Adrenal gland (tissue), 12 donors: ENCODE results near the gene MYLK4. TPM values are rescaled to one million over a fixed set of nuclear protein-coding genes. Genes with fewer than 3 reads are reported as not detected.

ENCODE experiments used
- DNase-seq, 7 donors: peaks; one replicate each; pipeline ENCODE4 v3.0.0-alpha.2; 2019 to 2020
- H3K27ac ChIP-seq, 5 donors: fragments of 200-600 bp; sonication (generic) in 4 of 5; 1 replicate in 3 of 5; 2 replicates in 2 of 5; pipeline versions ENCODE4 v1.5.1 to v1.8.0; 2016 to 2020; ENCODE audit warnings: mild to moderate bottlenecking in 1 of 5
- H3K27me3 ChIP-seq: fragments of 200-600 bp; 2 replicates; pipeline ENCODE4 v1.8.0; 2021
- H3K36me3 ChIP-seq, 2 donors: fragments of 200-600 bp; replicated peaks in 1 of 2; 1 replicate in 1 of 2; 2 replicates in 1 of 2; pipeline versions ENCODE4 v1.5.1 to v1.8.0; 2018 to 2022
- H3K4me1 ChIP-seq, 2 donors: fragments of 200-600 bp; replicated peaks in 1 of 2; 1 replicate in 1 of 2; 2 replicates in 1 of 2; pipeline versions ENCODE4 v1.5.1 to v1.8.0; 2018 to 2021
- H3K4me3 ChIP-seq, 4 donors: fragments of 200-600 bp; sonication (generic) in 3 of 4; one replicate each; pipeline ENCODE4 v1.5.1; 2016 to 2018
- H3K9me3 ChIP-seq, 3 donors: fragments of 200-600 bp; sonication (generic) in 1 of 3; replicated peaks in 1 of 3; 1 replicate in 2 of 3; 2 replicates in 1 of 3; pipeline versions ENCODE4 v1.5.1 to v1.8.0; 2016 to 2021
- CTCF ChIP-seq, 6 experiments: fragments of 450-650 bp in 4 of 6; fragments of 200-600 bp in 2 of 6; sonication (generic) in 1 of 6; IDR thresholded peaks; 1 replicate in 5 of 6; 2 replicates in 1 of 6; pipeline versions ENCODE4 v1.5.1 to v1.8.0; 2016 to 2021; ENCODE audit warnings: antibody characterized with exemption in 6 of 6, mild to moderate bottlenecking in 2 of 6, moderate library complexity in 1 of 6
- POLR2A ChIP-seq, 2 donors: fragments of 450-650 bp; IDR thresholded peaks; one replicate each; pipeline ENCODE4 v1.6.1; 2017; ENCODE audit warnings: antibody characterized with exemption in 2 of 2, mild to moderate bottlenecking in 2 of 2, moderate library complexity in 1 of 2
- WGBS, 4 donors: extraction: QIAGEN DNeasy Blood & Tissue Kit in 2 of 4; methylation state at CpG; one replicate each; pipeline versions ENCODE4 v1.1.5 to v1.1.7; 2013 to 2017; 5-methylcytosine and 5-hydroxymethylcytosine counted together
- intact Hi-C, 2 donors: fragments of 100-400 bp; cut with DNase I; formaldehyde crosslinking; loops; one replicate each; pipeline versions ENCODE4 v1.14.1 to v1.15.0; 2022 to 2023
- polyA plus RNA-seq, 3 donors: library from polyadenylated mRNA; stranded (reverse); fragments of 200-250 nt in 2 of 3; fragments of 350-450 nt in 1 of 3; fragmentation: Illumina TruSeq in 1 of 3; extraction: RNeasy Lipid Tissue Mini Kit (QIAGEN cat#74804) in 1 of 3; gene quantifications; one replicate each; pipeline ENCODE4 v1.2.3, GENCODE V29; 2013 to 2014
- total RNA-seq, 9 donors: library from RNA; depleted of rRNA in 4 of 9; stranded (reverse); fragments of >200 nt in 4 of 9; fragments of 120-200 nt in 1 of 9; fragmentation: NEBNext Ultra II Directional in 1 of 9; extraction: Animal tissue kit (Norgen Biotek cat#: 25700) in 1 of 9; gene quantifications; one replicate each; pipeline versions ENCODE4 v1.1.0 to v1.2.4, GENCODE V29; 2013 to 2023
- donor health status: healthy with polysubstance abuse.
- donor health status: Bipolar disorder and iron deficiency.
- donor health status: DM: yes; HTN: yes; CAD: no.
- donor health status: DM: no; HTN: no; CAD: no.
- donor health status: DM: no; HTN: no; CAD: no.
- donor health status: DM: yes; HTN: yes; CAD: no.

MYLK4 gene
- total and polyA plus RNA-seq, 12 donors = 0.35 to 0.90 (median 0.68) TPM

GRCh38 chr6:2614846-2615245 lies 135.9 kb downstream of the MYLK4 start:
- Histone ChIP-seq H3K9me3 (no peaks in the 10 kb centered on the region), H3K4me1 (peaks cover under 1 to 2% of the 10 kb centered on the region in 2 donors), H3K4me3 (no peak overlapping the region), H3K27me3 (no peaks in the 10 kb centered on the region), H3K36me3 (no peaks in the 10 kb centered on the region), H3K27ac (no peak overlapping the region)
- DNase-seq = no peak
- WGBS, 4 donors = 65 to 73% (median 72%) methylated on average over 5 of the region's 5 CpGs
- no peak for TF ChIP-seq CTCF (IDR thresholded peaks at IDR 0.05)
- TF ChIP-seq POLR2A (IDR thresholded peaks at IDR 0.05) = no peak
- intact Hi-C loops = no loop called here

GRCh38 chr6:2614155-2614554 lies 136.6 kb downstream of the MYLK4 start:
- DNase-seq = no peak
- no peaks in the 10 kb centered on the region for H3K9me3 ChIP-seq
- WGBS, 4 donors = 80 to 90% (median 87%) methylated on average over 6 of the region's 6 CpGs
- H3K36me3 ChIP-seq = no peaks in the 10 kb centered on the region
- no peaks in the 10 kb centered on the region for H3K4me1 ChIP-seq
- no peaks in the 10 kb centered on the region for H3K27me3 ChIP-seq
- no peak overlapping the region for H3K27ac ChIP-seq
- intact Hi-C loops = no loop called here
- no peak overlapping the region for H3K4me3 ChIP-seq
- TF ChIP-seq POLR2A (IDR thresholded peaks at IDR 0.05) = no peak
- no peak for TF ChIP-seq CTCF (IDR thresholded peaks at IDR 0.05)

Other genes starting within 250 kb of the MYLK4 start
- 10 to 100 TPM; 27.7 to 82.2 (median 46.6) TPM for gene WRNIP1, start 14.5 kb upstream of the MYLK4 start, total RNA-seq
- gene WRNIP1, start 14.5 kb upstream of the MYLK4 start, polyA plus RNA-seq = 10 to 100 TPM; 37.9 to 63.0 (median 61.0) TPM
- 100 to 1,000 TPM in 2 of 9 donors, 10 to 100 TPM in 7; 41.6 to 159 (median 62.7) TPM for gene SERPINB1, start 90.9 kb upstream of the MYLK4 start, total RNA-seq
- 100 to 1,000 TPM in 1 of 3 donors, 10 to 100 TPM in 2; 33.4 to 128 (median 56.2) TPM for gene SERPINB1, start 90.9 kb upstream of the MYLK4 start, polyA plus RNA-seq
- gene SERPINB9, start 152.4 kb upstream of the MYLK4 start, total RNA-seq = 10 to 100 TPM in 6 of 9 donors, 1 to 10 TPM in 3; 7.1 to 26.9 (median 18.3) TPM
- 10 to 100 TPM in 1 of 3 donors, 1 to 10 TPM in 2; 6.5 to 12.3 (median 7.4) TPM for gene SERPINB9, start 152.4 kb upstream of the MYLK4 start, polyA plus RNA-seq
- gene SERPINB6, start 220.6 kb upstream of the MYLK4 start, total RNA-seq = 100 to 1,000 TPM; 132 to 258 (median 198) TPM
- 100 to 1,000 TPM; 161 to 332 (median 229) TPM for gene SERPINB6, start 220.6 kb upstream of the MYLK4 start, polyA plus RNA-seq
- 100 to 1,000 TPM; 133 to 200 (median 157) TPM for gene NQO2, start 249.0 kb upstream of the MYLK4 start, total RNA-seq
- 100 to 1,000 TPM; 100 to 177 (median 158) TPM for gene NQO2, start 249.0 kb upstream of the MYLK4 start, polyA plus RNA-seq